ENCODE data around the gene TGFBR3L.
"Not testable (repeated sequence)": the region's sequence is repeated elsewhere in the genome, so short reads cannot be mapped to it uniquely, and the experiment has no call there.

TGFBR3L gene

DNA sequence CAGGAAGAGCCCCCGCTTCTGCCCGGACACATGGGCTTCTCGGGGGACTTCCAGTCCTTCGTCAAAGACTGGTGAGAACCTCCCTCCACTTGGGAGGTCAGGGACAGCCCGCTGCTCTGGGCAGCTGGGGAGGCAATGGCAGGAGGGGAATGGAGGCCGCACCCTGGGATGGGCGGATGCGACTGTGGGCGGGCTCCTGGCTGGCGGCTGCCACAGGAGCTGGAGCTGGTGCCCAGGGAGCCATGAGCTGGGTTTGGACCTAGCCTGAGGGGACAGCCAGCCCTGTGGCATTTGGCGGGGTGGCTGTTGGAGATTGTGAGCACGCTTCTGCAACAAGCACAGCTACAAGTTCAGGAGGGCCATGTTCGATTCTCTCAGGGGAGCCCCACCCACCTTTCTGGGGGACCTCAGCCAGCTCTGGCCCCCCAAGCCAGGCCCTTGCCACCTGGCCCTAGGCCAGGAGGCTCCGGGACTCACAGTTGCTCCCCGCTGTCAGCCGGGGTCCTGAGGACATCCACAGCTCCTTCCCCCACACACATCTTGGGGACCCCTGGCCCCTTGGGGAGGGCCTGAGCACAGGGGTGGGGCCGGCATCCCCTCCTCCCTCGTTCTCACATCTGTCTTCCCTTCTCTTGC, 3.0 kb upstream of the TGFBR3L start:
- DNase-seq (no peak), ATAC-seq (replicated peaks) (no peak)
- Mint-ChIP-seq H3K27me3 (peaks cover 5 to 17% of the 10 kb centered on the region in 2 donors), H3K4me1 (ENCODE audit: low read depth in 2 of 2) (peaks cover 14 to 16% of the 10 kb centered on the region in 2 donors), H3K36me3 (ENCODE audit: insufficient read depth) (peaks cover 69% of the 10 kb centered on the region), H3K9me3 (no peaks in the 10 kb centered on the region), H3K4me3 (no peak overlapping the region), H3K27ac (peak overlapping the region in 1 of 2 donors; percentile 41)

DNA sequence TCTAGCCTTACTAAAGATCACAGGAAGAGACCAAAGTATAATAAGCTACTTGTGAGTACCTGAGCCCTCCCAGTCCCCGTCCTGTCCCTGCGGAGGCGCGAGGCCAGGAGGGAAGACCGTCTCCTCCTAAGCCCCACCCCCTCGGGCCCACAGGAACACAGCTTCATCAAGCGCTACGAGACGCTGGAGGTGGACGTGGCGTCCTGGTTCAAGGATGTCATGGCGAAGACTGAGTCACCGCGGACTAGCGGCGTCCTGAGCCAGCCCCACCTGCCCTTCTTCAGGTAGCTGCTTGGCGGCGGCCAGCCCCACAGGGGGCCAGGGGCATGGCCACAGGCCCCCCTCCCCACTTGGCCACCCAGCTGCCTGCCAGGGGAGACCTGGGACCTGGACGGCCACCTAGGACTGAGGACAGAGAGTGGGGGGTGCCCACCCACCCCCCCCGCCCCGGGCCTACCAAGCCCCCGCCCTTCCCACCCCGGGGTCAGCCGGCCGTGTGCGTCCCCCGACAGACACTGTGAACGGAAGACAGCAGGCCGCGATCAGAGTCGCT, 2.4 kb upstream of the TGFBR3L start:
- no peaks in the 10 kb centered on the region for H3K9me3 Mint-ChIP-seq
- no peak for ATAC-seq (replicated peaks)
- peaks cover 71% of the 10 kb centered on the region for H3K36me3 Mint-ChIP-seq (ENCODE audit: insufficient read depth)
- peaks cover 5 to 17% of the 10 kb centered on the region in 2 donors for H3K27me3 Mint-ChIP-seq
- H3K27ac Mint-ChIP-seq, result peak overlapping the region in 1 of 2 donors; percentile 73
- DNase-seq, result no peak
- H3K4me1 Mint-ChIP-seq (ENCODE audit: low read depth in 2 of 2), result peaks cover 13 to 17% of the 10 kb centered on the region in 2 donors
- no peak overlapping the region for H3K4me3 Mint-ChIP-seq

DNA sequence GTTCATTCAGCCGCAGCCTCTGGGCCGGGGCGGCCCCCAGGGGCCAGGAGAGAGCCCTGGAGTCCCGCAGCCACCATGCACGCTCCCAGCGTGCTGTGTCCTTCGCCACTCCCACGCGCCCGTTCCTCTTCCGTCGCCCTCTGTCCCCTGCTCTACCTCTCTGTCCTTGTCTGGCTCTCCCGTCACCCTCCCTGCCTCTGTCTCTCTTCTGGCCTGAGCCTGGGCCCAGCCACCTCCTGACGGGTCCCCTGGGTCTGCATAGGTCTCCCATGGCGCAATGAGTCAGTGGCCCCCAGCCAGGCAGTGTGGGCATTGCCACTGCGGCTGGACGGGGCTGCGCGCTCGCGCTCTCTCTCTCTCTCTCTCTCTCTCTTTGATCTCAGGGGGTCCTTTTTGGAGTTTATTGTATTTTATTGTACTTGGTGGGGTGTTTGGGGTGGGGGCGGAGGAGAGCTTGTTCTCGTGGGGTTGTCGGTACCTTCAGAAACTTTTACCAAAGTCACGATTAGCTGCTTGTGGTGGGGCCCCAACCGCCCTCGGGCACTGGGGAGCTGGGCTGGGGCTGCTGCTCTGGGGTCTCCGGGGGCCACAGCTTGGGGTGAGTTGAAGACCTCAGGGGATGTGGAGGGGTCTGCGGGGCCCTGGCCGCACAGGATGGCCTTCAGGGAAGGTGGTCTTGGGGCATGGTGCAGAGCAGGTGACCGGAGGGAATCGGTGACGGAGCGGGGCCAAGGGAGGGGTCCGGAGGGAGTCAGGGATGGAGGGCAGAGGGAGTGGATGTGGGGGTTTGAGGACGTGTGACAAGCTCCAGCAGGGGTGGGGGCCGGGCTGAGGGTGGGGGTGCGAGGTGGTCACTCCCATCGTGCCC, 1.7 kb upstream of the TGFBR3L start:
- Mint-ChIP-seq H3K4me3 (peak overlapping the region in 1 of 2 donors; percentile 59), H3K27ac (peak overlapping the region in 1 of 2 donors; percentile 73), H3K27me3 (peaks cover 5 to 22% of the 10 kb centered on the region in 2 donors), H3K4me1 (ENCODE audit: low read depth in 2 of 2) (peaks cover 12 to 19% of the 10 kb centered on the region in 2 donors), H3K9me3 (no peaks in the 10 kb centered on the region), H3K36me3 (ENCODE audit: insufficient read depth) (peaks cover 71% of the 10 kb centered on the region)
- ATAC-seq (replicated peaks) (no peak), DNase-seq (no peak)

DNA sequence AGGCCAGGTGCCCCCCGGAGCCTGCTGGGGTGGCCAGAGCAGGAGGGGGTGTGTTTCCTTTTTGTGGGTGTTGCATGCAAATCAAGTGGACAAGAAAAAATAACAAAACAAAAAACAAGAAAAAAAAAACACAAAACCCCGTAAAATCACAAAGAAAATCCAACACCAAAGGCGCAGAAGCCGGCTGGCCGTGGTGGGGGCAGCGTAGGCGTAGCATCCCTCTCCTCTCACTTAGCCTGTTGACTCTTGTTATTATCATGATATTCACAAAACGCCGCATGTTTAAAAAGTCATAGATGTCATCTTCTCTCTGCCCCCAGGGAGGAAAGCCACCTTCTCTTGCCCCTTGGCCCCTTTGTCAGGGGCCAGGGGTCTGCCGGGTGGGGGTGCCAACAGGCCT, 978 bp upstream of the TGFBR3L start:
- no peak overlapping the region for H3K27ac Mint-ChIP-seq
- peaks cover 64% of the 10 kb centered on the region for H3K36me3 Mint-ChIP-seq (ENCODE audit: insufficient read depth)
- H3K27me3 Mint-ChIP-seq, result peaks cover 5 to 27% of the 10 kb centered on the region in 2 donors
- peaks cover 13 to 17% of the 10 kb centered on the region in 2 donors for H3K4me1 Mint-ChIP-seq (ENCODE audit: low read depth in 2 of 2)
- DNase-seq (no peak), ATAC-seq (replicated peaks) (no peak)
- no peak overlapping the region for H3K4me3 Mint-ChIP-seq
- no peaks in the 10 kb centered on the region for H3K9me3 Mint-ChIP-seq

DNA sequence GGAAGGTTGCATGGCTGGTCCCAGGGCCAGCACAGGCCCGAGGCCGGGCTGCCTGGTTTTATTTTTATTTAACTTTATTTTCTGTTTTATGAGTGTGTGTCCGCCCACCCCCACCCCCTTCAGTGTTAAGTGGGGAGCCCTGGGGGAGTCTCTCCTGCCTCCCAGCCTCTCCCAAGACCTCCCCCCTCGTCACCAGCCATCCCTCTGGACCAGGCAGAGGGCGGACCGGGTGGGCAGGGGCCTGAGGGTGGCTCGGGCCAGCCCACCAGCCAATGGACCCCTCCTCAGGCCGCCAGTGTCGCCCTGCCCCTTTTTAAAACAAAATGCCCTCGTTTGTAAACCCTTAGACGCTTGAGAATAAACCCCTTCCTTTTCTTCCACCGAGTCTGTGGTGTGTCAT, 531 bp upstream of the TGFBR3L start:
- H3K27me3 Mint-ChIP-seq, result peaks cover 5 to 27% of the 10 kb centered on the region in 2 donors
- no peak for ATAC-seq (replicated peaks)
- no peak overlapping the region for H3K27ac Mint-ChIP-seq
- H3K36me3 Mint-ChIP-seq (ENCODE audit: insufficient read depth), result peaks cover 63% of the 10 kb centered on the region
- no peaks in the 10 kb centered on the region for H3K9me3 Mint-ChIP-seq
- no peak for DNase-seq
- H3K4me1 Mint-ChIP-seq (ENCODE audit: low read depth in 2 of 2), result peaks cover 13 to 17% of the 10 kb centered on the region in 2 donors
- no peak overlapping the region for H3K4me3 Mint-ChIP-seq

DNA sequence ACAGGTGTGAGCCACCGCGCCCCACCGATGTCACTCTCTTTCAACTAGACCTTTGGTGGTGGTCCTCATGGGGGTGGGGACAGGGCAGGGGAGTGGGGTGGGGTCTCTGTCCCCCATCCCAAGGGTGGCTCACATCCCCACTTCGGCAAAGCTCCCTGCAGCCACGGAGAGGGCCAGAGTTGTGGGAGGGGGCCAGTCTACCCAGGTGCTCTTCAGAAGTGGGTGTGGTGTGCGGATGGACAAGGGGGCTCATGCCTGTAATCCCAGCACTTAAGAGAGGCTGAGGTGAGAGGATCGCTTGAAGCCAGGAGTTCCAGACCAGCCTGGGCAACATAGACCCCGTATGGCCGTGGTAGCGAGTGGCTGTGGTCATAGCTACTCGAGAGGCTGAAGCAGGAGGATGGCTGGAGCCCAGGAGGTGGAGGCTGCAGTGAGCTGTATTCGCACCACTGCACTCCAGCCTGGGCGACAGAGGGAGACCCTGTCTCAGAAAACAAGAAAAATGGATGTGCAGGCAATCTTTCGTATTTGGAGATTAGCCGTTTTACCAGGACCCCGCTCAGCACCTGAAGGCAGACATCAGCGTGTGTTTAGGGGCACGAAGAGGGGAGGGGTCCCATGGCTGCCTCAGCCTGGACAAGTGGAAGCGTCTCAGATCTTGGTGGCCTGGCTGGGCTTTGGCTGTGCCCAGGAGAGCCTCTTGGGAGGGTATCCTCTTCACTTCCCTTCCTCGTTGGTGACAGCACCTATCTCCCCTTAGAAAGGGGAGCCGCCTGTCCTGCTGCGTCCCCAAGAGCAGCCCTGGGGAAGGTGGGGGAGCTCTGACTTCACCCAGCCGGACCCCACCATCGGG, 846 bp downstream of the TGFBR3L start:
- Mint-ChIP-seq H3K27me3 (peaks cover 5 to 36% of the 10 kb centered on the region in 2 donors), H3K4me1 (ENCODE audit: low read depth in 2 of 2) (peaks cover 20 to 23% of the 10 kb centered on the region in 2 donors)
- no peak for DNase-seq

DNA sequence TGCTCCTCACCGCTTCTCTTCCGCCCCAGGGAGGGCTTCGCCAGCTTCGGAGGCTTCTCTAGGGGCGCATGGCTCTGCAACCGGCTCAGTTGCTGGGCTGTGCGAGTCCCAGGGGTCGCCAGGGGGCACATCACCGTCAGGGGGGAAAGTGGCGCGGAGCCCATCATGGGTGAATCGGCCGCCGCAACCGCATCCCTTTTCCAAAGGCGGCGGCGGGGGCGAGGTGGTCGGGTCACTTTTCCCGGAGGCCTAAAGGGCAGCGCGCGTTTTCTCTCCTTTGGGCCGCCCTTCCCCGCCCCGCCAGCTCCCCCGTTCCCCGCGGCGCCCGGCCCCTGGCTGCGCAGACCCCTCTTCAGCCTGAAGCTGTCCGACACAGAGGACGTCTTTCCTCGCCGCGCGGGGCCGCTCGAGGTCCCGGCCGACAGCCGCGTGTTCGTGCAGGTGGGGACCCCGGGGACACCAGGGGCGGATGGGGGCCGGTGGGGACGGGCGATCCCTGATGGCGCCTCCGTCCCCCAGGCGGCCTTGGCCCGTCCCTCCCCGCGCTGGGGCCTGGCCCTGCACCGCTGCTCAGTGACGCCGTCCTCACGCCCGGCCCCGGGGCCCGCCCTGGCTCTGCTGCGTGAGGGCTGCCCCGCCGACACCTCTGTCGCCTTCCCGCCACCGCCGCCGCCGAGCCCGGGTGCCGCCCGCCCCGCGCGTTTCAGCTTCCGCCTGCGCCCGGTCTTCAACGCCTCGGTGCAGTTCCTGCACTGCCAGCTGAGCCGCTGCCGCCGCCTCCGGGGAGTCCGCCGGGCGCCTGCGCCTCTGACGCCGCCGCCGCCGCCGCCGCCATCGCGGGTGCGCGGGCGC, 1.7 kb downstream of the TGFBR3L start:
- Mint-ChIP-seq H3K4me3 (peak overlapping the region; percentile 72 to 75), H3K4me1 (ENCODE audit: low read depth in 2 of 2) (peaks cover 23 to 26% of the 10 kb centered on the region in 2 donors), H3K27ac (peak overlapping the region; percentile 52 to 90), H3K27me3 (peaks cover 5 to 36% of the 10 kb centered on the region in 2 donors), H3K9me3 (no peaks in the 10 kb centered on the region), H3K36me3 (ENCODE audit: insufficient read depth) (peaks cover 62% of the 10 kb centered on the region)
- ATAC-seq (replicated peaks), result peak; percentile 27
- peak; percentile 61 to 69 (median 63) for DNase-seq

More for the DNA sequence above, 846 bp downstream of the TGFBR3L start:
- no peaks in the 10 kb centered on the region for H3K9me3 Mint-ChIP-seq
- no peak for ATAC-seq (replicated peaks)
- peaks cover 62% of the 10 kb centered on the region for H3K36me3 Mint-ChIP-seq (ENCODE audit: insufficient read depth)
- peak overlapping the region; percentile 52 to 86 for H3K27ac Mint-ChIP-seq
- H3K4me3 Mint-ChIP-seq, result peak overlapping the region; percentile 72 to 75

DNA sequence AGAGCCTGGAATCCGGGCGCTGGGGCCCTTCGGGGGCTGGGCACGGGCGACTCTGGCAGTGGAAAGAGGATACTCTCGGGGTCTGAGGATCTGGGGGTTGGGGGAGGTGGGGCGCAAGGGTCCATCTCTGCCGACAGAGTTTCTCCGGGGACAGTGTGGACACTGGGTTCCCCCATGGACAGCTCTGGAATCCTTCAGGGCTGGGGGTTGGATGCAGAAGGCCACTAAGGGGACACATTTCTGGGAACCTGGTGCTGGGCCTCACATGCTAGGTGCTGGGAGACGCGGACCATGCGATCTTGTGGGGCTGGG, 2.3 kb downstream of the TGFBR3L start:
- Mint-ChIP-seq H3K27ac (peak overlapping the region; percentile 52 to 90), H3K4me3 (peak overlapping the region; percentile 72 to 75), H3K27me3 (peaks cover 5 to 36% of the 10 kb centered on the region in 2 donors), H3K9me3 (no peaks in the 10 kb centered on the region), H3K4me1 (ENCODE audit: low read depth in 2 of 2) (peaks cover 27 to 30% of the 10 kb centered on the region in 2 donors), H3K36me3 (ENCODE audit: insufficient read depth) (peaks cover 56% of the 10 kb centered on the region)
- DNase-seq (no peak), ATAC-seq (replicated peaks) (no peak)

DNA sequence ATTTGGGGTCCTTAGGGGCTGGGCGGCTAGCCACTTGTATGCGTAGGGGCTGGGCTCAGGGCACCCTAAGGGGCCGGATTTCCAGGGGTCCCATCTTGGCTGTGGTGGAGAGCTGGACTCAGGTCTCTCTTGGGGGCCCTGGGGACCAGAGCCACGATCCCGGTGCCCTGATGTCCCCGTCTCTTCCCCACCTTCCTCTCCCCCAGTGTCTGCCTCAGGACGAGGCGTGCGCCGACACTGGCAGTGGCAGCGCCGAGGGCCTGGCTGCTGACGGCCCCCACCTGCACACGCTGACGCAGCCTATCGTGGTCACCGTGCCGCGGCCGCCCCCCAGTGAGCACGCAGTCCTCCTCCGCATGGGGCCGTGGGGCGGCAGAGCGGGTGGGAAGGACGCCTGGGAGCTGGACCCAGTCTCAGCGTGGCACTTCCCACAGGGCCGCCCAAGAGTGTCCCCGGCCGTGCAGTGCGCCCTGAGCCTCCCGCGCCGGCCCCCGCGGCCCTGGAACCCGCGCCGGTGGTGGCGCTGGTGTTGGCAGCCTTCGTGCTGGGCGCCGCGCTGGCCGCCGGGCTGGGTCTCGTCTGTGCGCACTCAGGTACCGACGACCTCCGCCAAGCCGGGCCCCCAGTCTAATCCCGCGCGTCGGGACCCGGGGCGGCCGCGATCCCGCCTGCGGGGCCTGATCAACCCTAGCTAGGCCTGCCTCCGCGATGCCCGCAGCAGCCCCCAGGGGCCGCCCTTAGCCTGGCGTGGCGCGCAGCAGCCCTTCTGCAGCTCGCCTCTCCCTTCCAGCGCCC, 2.8 kb downstream of the TGFBR3L start:
- peaks cover 30 to 31% of the 10 kb centered on the region in 2 donors for H3K4me1 Mint-ChIP-seq (ENCODE audit: low read depth in 2 of 2)
- H3K36me3 Mint-ChIP-seq (ENCODE audit: insufficient read depth), result peaks cover 53% of the 10 kb centered on the region
- peak overlapping the region; percentile 52 to 90 for H3K27ac Mint-ChIP-seq
- H3K9me3 Mint-ChIP-seq, result no peaks in the 10 kb centered on the region
- DNase-seq (peak; percentile 53 to 65 (median 61)), ATAC-seq (replicated peaks) (peak; percentile 23)
- peaks cover 5 to 36% of the 10 kb centered on the region in 2 donors for H3K27me3 Mint-ChIP-seq
- peak overlapping the region; percentile 72 to 75 for H3K4me3 Mint-ChIP-seq

DNA sequence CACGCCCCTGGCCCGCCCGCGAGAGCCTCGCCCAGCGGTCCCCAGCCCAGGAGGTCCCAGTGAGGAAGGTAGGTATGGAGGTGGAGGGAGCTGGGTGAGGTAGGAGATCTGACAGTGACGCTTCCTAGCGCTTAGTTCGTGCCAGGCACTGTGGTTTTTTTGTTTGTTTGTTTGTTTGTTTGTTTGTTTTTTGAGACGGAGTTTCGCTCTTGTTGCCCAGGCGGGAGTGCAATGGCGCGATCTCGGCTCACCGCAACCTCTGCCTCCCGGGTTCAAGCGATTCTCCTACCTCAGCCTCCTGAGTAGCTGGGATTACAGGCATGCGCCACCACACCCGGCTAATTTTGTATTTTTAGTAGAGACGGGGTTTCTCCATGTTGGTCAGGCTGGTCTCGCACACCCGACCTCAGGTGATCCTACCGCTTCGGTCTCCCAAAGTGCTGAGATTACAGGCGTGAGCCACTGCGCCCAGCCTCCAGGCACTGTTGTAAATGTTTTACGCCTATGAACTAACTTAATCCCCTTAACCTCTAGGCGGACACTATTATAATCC, 3.5 kb downstream of the TGFBR3L start:
- H3K27ac Mint-ChIP-seq, result peak overlapping the region in 1 of 2 donors; percentile 44
- H3K36me3 Mint-ChIP-seq (ENCODE audit: insufficient read depth), result peaks cover 51% of the 10 kb centered on the region
- H3K27me3 Mint-ChIP-seq, result peaks cover 5 to 36% of the 10 kb centered on the region in 2 donors

DNA sequence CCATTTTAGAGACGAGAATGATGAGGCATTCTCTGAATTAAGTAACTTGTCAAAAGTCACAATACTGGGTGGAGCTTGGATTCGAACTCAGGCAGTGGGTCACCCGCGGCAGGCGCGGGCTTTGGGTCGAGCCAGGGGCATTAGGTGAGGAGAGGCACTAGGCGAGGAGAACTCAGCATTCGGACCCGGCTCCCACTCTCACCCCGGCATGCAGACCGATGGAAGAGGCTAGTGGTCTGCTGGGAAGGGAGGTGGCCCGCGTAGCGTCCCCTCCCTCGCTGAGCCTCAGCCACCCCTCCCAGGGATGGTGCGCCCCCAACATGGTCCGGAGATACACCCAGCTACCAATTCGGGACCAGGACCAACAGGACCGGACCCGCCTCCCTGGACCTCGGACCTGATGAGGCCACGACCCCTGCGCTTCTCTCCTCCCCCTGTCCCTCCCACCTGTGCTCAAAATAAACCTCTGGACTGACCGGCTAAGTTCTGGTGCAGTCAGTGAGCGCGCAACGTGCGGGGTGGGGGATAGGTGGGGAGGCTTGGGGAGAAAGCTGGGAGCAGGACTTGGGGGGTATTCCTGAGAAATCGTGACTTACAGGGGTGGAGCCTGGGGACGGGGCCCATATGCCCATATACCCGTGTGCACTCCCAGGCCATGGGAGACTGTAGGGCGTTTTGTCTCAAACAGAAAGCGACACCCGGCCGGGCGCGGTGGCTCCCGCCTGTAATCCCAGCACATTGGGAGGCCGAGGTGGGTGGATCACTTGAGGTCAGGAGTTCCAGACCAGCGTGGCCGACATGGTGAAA, 4.2 kb downstream of the TGFBR3L start:
- Mint-ChIP-seq H3K4me3 (peak overlapping the region; percentile 72 to 85), H3K36me3 (ENCODE audit: insufficient read depth) (peaks cover 53% of the 10 kb centered on the region), H3K27ac (peak overlapping the region in 1 of 2 donors; percentile 29), H3K4me1 (ENCODE audit: low read depth in 2 of 2) (peaks cover 31 to 35% of the 10 kb centered on the region in 2 donors), H3K27me3 (peaks cover 5 to 36% of the 10 kb centered on the region in 2 donors), H3K9me3 (no peaks in the 10 kb centered on the region)
- no peak for DNase-seq
- no peak for ATAC-seq (replicated peaks)

More for the DNA sequence above, 3.5 kb downstream of the TGFBR3L start:
- peak overlapping the region; percentile 71 to 72 for H3K4me3 Mint-ChIP-seq
- H3K9me3 Mint-ChIP-seq; ATAC-seq (replicated peaks); DNase-seq: not testable (repeated sequence)
- H3K4me1 Mint-ChIP-seq (ENCODE audit: low read depth in 2 of 2), result peaks cover 30 to 33% of the 10 kb centered on the region in 2 donors

All from effector memory CD8-positive, alpha-beta T cell (primary cell).